ENCODE data around the gene CFAP70.

DNA sequence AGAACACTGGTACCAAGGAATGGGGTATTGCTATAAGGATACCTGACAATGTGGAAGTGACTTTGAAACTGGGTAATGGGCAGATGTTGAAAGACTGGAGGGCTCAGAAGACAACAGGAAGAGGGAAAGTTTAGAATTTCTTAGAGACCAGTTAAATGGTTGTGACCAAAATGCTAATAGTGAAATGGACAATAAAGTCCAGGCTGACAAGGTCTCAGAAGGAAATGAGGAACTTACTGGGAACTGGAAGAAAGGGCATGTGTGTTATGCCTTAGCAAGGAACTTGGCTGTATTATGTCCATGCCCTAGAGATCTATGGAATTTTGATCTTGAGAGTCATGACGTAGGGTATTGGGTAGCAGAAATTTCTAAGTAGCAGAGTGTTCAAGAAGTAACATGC is 152.8 kb downstream of the CFAP70 start:
- TF ChIP-seq CEBPB (IDR thresholded peaks at IDR 0.05) (no peak), YY1 (IDR thresholded peaks at IDR 0.05; ENCODE audit: low read depth) (no peak)
- TF ChIP-seq, protein P1, sequence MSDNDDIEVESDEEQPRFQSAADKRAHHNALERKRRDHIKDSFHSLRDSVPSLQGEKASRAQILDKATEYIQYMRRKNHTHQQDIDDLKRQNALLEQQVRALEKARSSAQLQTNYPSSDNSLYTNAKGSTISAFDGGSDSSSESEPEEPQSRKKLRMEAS (IDR thresholded peaks at IDR 0.05) = no peak
